Measurements from ENCODE around the gene GPR37.

GRCh38 chr7:124713086-124713485 lies 52.5 kb downstream of the GPR37 start:
- TF ChIP-seq CTCF (IDR thresholded peaks at IDR 0.05) (no peak), POLR2A (IDR thresholded peaks at IDR 0.05) (no peak)
